Pulmonary artery endothelial cell (primary cell): ENCODE results near the gene GNAQ. TPM values are rescaled to one million over a fixed set of nuclear protein-coding genes. Genes with fewer than 3 reads are reported as not detected.

Source experiments
- DNase-seq: peaks from one replicate; pipeline ENCODE4 v3.0.0-alpha.2; 2011; ENCODE audit warnings: low read depth, low spot score
- total RNA-seq: library from RNA; depleted of rRNA; stranded (reverse); fragments of >200 nt; gene quantifications from 2 replicates; pipeline ENCODE4 v1.2.3, GENCODE V29; 2014

GNAQ gene
- total RNA-seq, 1 donor from 2014 or later: 37.2 TPM

GRCh38 chr9:78031893-78032729 is 500 bp upstream of the GNAQ start:
- peak; percentile 89 for DNase-seq

GRCh38 chr9:78030553-78031443 is 813 bp downstream of the GNAQ start:
- no peak for DNase-seq

- no peak for DNase-seq
Measured at GRCh38 chr9:78030296-78030552, 1.4 kb downstream of the GNAQ start.

GRCh38 chr9:78029551-78030295 is 1.9 kb downstream of the GNAQ start:
- no peak for DNase-seq

GRCh38 chr9:78028926-78029325 is 2.7 kb downstream of the GNAQ start:
- DNase-seq: no peak

- DNase-seq: no peak
Measured at GRCh38 chr9:78026947-78027346, 4.7 kb downstream of the GNAQ start.

- DNase-seq: no peak
Measured at GRCh38 chr9:78026416-78026815, 5.2 kb downstream of the GNAQ start.

- DNase-seq: no peak
Measured at GRCh38 chr9:78025186-78025585, 6.4 kb downstream of the GNAQ start.

GRCh38 chr9:78023003-78023741 is 8.4 kb downstream of the GNAQ start:
- DNase-seq: no peak

GRCh38 chr9:78021697-78022096 is 9.9 kb downstream of the GNAQ start:
- DNase-seq: no peak

GRCh38 chr9:78017190-78017693 is 14.4 kb downstream of the GNAQ start:
- DNase-seq: no peak

GRCh38 chr9:78015241-78015640 is 16.4 kb downstream of the GNAQ start:
- DNase-seq: no peak

- no peak for DNase-seq
Measured at GRCh38 chr9:78014776-78015175, 16.8 kb downstream of the GNAQ start.

- DNase-seq: no peak
Measured at GRCh38 chr9:78013934-78014333, 17.7 kb downstream of the GNAQ start.

- no peak for DNase-seq
Measured at GRCh38 chr9:78011049-78011448, 20.6 kb downstream of the GNAQ start.

GRCh38 chr9:78010445-78010844 is 21.2 kb downstream of the GNAQ start:
- DNase-seq: no peak

GRCh38 chr9:78009186-78009585 is 22.4 kb downstream of the GNAQ start:
- DNase-seq: no peak

GRCh38 chr9:78006734-78007133 is 24.9 kb downstream of the GNAQ start:
- no peak for DNase-seq

GRCh38 chr9:78005231-78006002 is 26.2 kb downstream of the GNAQ start:
- no peak for DNase-seq

- DNase-seq: no peak
Measured at GRCh38 chr9:78004478-78005229, 27.0 kb downstream of the GNAQ start.
